ENCODE measurements around the gene KDM7A.

Gene KDM7A

GRCh38 chr7:140165422-140165821 is 11.4 kb downstream of the KDM7A start (continued):
- TF ChIP-seq, protein P1, sequence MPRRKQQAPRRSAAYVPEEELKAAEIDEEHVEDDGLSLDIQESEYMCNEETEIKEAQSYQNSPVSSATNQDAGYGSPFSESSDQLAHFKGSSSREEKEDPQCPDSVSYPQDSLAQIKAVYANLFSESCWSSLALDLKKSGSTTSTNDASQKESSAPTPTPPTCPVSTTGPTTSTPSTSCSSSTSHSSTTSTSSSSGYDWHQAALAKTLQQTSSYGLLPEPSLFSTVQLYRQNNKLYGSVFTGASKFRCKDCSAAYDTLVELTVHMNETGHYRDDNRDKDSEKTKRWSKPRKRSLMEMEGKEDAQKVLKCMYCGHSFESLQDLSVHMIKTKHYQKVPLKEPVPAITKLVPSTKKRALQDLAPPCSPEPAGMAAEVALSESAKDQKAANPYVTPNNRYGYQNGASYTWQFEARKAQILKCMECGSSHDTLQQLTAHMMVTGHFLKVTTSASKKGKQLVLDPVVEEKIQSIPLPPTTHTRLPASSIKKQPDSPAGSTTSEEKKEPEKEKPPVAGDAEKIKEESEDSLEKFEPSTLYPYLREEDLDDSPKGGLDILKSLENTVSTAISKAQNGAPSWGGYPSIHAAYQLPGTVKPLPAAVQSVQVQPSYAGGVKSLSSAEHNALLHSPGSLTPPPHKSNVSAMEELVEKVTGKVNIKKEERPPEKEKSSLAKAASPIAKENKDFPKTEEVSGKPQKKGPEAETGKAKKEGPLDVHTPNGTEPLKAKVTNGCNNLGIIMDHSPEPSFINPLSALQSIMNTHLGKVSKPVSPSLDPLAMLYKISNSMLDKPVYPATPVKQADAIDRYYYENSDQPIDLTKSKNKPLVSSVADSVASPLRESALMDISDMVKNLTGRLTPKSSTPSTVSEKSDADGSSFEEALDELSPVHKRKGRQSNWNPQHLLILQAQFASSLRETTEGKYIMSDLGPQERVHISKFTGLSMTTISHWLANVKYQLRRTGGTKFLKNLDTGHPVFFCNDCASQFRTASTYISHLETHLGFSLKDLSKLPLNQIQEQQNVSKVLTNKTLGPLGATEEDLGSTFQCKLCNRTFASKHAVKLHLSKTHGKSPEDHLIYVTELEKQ (tag by site-specific recombination; IDR thresholded peaks at IDR 0.05; ENCODE audit: borderline replicate concordance): no peak
- TF ChIP-seq ZBTB6 (tag by site-specific recombination; IDR thresholded peaks at IDR 0.05) (0 out of 2 replicates have a peak, but pooled peaks have one; percentile 25), SP3 (tag by site-specific recombination; IDR thresholded peaks at IDR 0.05) (no peak), ZNF580 (tag by site-specific recombination; IDR thresholded peaks at IDR 0.05) (0 out of 2 replicates have a peak, but pooled peaks have one; percentile 64), ZNF211 (tag by site-specific recombination; IDR thresholded peaks at IDR 0.05; ENCODE audit: low read depth) (no peak), ZNF404 (tag by site-specific recombination; IDR thresholded peaks at IDR 0.05) (no peak), ZSCAN30 (tag by site-specific recombination; IDR thresholded peaks at IDR 0.05) (peak; percentile 63; the same call in 1 of the 2 replicates), ZNF76 (tag by site-specific recombination; IDR thresholded peaks at IDR 0.05; ENCODE audit: borderline replicate concordance, low read depth) (peak; percentile 50; the same call in 1 of the 2 replicates), ZFP69B (tag by site-specific recombination; IDR thresholded peaks at IDR 0.05) (peak; percentile 39; the same call in 1 of the 2 replicates), ZNF692 (tag by site-specific recombination; IDR thresholded peaks at IDR 0.05) (peak; percentile 48), ZFP3 (tag by site-specific recombination; IDR thresholded peaks at IDR 0.05; ENCODE audit: low read depth) (no peak), IKZF3 (tag by site-specific recombination; IDR thresholded peaks at IDR 0.05) (peak; percentile 85), ZXDB (tag by site-specific recombination; IDR thresholded peaks at IDR 0.05) (no peak), ZNF561 (tag by site-specific recombination; IDR thresholded peaks at IDR 0.05; ENCODE audit: borderline replicate concordance) (no peak), ZNF24 (tag by site-specific recombination; IDR thresholded peaks at IDR 0.05) (peak; percentile 59; the same call in 1 of the 2 replicates), ZNF837 (tag by site-specific recombination; IDR thresholded peaks at IDR 0.05) (no peak), ZEB2 (tag by site-specific recombination; IDR thresholded peaks at IDR 0.05) (peak; percentile 92), ZBTB8A (tag by site-specific recombination; IDR thresholded peaks at IDR 0.05) (0 out of 2 replicates have a peak, but pooled peaks have one; percentile 14), ZNF324 (tag by site-specific recombination; IDR thresholded peaks at IDR 0.05) (0 out of 2 replicates have a peak, but pooled peaks have one; percentile 49), ATF2 (tag by site-specific recombination; IDR thresholded peaks at IDR 0.05; ENCODE audit: low read depth) (peak; percentile 69; the same call in 1 of the 2 replicates), FEZF1 (tag by site-specific recombination; IDR thresholded peaks at IDR 0.05) (peak; percentile 61), HOXD13 (CRISPR knock-in tag; IDR thresholded peaks at IDR 0.05; ENCODE audit: borderline replicate concordance) (no peak), ZNF140 (tag by site-specific recombination; IDR thresholded peaks at IDR 0.05) (no peak), ZNF366 (tag by site-specific recombination; conservative IDR thresholded peaks at IDR 0.05) (peak; percentile 26; the same call in 1 of the 2 replicates)
- TF ChIP-seq, protein P2, sequence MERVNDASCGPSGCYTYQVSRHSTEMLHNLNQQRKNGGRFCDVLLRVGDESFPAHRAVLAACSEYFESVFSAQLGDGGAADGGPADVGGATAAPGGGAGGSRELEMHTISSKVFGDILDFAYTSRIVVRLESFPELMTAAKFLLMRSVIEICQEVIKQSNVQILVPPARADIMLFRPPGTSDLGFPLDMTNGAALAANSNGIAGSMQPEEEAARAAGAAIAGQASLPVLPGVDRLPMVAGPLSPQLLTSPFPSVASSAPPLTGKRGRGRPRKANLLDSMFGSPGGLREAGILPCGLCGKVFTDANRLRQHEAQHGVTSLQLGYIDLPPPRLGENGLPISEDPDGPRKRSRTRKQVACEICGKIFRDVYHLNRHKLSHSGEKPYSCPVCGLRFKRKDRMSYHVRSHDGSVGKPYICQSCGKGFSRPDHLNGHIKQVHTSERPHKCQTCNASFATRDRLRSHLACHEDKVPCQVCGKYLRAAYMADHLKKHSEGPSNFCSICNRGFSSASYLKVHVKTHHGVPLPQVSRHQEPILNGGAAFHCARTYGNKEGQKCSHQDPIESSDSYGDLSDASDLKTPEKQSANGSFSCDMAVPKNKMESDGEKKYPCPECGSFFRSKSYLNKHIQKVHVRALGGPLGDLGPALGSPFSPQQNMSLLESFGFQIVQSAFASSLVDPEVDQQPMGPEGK (tag by site-specific recombination; IDR thresholded peaks at IDR 0.05): 0 out of 2 replicates have a peak, but pooled peaks have one; percentile 16
- TF ChIP-seq, protein P3, sequence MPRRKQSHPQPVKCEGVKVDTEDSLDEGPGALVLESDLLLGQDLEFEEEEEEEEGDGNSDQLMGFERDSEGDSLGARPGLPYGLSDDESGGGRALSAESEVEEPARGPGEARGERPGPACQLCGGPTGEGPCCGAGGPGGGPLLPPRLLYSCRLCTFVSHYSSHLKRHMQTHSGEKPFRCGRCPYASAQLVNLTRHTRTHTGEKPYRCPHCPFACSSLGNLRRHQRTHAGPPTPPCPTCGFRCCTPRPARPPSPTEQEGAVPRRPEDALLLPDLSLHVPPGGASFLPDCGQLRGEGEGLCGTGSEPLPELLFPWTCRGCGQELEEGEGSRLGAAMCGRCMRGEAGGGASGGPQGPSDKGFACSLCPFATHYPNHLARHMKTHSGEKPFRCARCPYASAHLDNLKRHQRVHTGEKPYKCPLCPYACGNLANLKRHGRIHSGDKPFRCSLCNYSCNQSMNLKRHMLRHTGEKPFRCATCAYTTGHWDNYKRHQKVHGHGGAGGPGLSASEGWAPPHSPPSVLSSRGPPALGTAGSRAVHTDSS (tag by site-specific recombination; IDR thresholded peaks at IDR 0.05): peak; percentile 48
- TF ChIP-seq, protein P4, sequence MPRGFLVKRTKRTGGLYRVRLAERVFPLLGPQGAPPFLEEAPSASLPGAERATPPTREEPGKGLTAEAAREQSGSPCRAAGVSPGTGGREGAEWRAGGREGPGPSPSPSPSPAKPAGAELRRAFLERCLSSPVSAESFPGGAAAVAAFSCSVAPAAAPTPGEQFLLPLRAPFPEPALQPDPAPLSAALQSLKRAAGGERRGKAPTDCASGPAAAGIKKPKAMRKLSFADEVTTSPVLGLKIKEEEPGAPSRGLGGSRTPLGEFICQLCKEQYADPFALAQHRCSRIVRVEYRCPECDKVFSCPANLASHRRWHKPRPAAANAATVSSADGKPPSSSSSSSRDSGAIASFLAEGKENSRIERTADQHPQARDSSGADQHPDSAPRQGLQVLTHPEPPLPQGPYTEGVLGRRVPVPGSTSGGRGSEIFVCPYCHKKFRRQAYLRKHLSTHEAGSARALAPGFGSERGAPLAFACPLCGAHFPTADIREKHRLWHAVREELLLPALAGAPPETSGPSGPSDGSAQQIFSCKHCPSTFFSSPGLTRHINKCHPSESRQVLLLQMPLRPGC (tag by site-specific recombination; IDR thresholded peaks at IDR 0.05): no peak

All from HEK293 (cell line).